HG02885 (cell line): ENCODE data around the gene MRPL38.
"Not testable (repeated sequence)": the region's sequence is repeated elsewhere in the genome, so short reads cannot be mapped to it uniquely, and the experiment has no call there.

Experiments used
- ATAC-seq: cut with Tn5 transposase; IDR thresholded peaks from one replicate; pipeline ENCODE4 v1.9.1; 2021; ENCODE audit warnings: mild to moderate bottlenecking; ENCODE audit not compliant: unreplicated experiment, poor library complexity

Gene MRPL38

DNA sequence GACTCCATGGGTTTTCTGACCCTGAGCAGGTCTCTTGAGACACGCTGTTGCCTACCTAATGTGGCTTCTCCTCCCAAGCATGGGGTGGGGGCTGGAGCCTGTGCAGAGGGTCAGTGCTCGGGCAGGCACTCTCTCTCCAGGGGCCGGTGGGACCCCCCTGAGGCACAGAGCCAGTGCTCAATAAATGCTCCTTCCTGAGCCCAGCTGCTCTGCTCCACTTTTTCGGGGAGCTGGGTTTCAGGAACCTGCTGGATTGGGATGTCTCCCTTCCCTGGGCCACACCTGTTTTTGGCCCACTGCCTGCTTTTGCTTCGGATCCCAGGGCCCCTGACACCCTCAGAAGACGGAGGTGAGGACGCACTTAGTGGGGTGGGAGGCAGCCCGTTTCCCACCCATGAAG, 6.6 kb downstream of the MRPL38 start:
- ATAC-seq: no peak

DNA sequence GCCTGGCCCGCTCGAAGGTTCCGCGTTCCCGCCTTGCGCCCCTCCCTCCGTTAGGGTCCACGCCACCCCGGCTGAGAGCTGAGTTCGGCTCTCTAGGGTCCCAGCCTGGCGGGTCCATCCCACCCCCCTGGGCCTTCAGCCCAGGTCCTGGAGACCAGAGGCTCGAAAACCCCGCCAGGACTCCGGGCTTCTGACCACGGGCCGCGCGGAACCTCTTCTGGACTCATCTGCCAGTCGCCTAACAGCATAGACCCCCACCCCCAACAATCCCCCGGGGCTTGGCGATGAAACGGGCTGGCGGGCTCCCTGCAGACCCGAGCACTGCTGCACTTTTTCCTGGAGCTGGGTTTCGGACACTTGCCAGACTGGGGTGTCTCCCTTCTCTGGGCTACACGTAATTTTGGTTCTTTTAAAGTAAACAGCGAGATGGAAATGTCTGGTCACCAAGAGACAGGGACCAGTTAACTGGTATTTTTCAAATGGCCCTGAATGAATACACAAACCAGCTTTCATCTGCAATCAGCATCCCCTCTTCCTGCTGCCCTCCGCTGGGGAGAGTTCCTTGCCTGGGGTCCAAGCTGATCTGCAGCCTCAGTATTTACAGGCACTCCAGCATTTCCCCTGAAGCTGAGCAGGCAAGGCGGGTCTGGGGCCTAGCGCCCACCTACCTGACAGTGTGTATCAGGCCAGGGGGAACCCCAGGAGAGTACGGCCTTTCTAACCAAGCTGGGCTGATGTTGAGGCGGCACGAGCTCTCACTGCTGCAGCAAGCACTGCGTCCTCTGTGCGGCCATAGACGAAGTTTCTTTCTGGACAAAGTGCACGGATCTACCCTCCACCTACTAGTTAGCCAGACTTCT, 7.3 kb downstream of the MRPL38 start:
- ATAC-seq: no peak

DNA sequence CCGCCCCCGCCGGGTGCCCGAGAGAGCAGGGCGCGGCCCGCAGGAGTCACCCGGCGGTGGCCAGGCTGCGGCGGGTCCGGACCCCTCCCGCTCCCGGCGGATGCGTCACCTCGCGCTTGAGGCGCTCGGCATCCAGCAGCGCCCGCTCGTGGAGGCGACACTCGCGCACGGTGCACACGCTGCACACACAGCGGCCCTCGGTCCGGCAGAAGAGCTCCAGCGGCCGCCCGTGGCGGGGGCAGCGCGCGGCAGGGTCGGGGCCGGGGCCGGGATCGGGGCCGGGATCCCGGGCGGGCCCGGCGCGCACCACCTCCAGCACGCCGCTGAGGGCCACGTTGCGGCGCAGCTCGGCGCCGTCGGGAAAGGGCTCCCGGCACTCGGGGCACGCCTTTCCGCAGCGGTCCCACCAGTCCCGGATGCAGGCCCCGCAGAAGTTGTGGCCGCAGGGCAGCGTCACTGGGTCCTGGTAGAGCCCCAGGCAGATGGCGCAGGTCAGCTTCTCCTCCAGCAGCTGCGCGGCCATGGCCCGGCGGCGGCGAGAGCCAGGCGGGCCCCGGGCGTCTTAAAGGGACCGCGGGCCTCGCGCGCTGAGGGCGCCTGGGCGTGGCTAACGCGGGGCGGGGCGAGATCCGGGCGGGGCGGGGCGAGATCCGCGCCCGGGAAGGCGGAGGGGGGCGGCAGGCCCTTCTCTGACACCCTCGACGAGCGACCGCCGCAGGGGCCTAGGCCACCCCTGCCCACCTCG, 8.1 kb downstream of the MRPL38 start, which contains the start of gene TRIM65:
Gene TRIM65 (minus strand): TSS at position 537 of the 745 bp plus-strand sequence. CDS start 14 bp downstream, at position 523.
- ATAC-seq: peak; percentile 65

DNA sequence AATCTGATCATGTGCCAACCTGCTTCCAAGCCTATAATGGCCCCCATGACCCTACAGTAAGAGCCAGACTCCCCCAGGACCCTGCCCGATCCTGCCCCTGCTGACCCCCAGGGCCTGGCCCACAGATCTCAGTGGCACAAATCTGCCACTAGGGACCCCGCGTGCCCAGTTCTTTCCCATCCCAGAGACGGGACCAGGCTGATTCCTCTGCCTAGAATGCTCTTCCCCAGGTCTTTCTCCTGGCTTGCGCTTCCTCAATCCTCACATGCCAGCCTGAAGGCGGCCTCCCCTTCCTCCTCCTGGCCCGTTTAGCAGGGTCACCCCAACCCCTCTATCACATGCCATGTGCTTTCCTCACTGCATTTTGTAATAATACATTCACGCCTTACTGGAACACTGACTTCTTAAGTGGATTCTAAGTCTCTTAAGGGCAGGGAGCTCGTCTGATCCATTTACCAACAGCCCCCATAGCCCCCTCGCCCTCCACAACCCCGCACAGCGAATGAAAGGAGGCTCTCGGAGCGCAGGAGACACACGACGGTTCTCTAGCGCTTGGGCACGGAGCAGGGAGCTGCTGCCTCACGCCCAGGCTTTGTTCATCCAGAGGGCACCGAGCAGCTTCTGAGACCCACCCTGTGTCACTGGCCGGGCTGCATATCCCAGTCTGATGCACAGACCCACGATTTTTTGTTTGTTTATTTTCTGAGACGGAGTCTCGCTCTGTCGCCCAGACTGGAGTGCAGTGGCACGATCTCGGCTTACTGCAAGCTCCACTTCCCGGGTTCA, 9.1 kb downstream of the MRPL38 start:
- no peak for ATAC-seq

DNA sequence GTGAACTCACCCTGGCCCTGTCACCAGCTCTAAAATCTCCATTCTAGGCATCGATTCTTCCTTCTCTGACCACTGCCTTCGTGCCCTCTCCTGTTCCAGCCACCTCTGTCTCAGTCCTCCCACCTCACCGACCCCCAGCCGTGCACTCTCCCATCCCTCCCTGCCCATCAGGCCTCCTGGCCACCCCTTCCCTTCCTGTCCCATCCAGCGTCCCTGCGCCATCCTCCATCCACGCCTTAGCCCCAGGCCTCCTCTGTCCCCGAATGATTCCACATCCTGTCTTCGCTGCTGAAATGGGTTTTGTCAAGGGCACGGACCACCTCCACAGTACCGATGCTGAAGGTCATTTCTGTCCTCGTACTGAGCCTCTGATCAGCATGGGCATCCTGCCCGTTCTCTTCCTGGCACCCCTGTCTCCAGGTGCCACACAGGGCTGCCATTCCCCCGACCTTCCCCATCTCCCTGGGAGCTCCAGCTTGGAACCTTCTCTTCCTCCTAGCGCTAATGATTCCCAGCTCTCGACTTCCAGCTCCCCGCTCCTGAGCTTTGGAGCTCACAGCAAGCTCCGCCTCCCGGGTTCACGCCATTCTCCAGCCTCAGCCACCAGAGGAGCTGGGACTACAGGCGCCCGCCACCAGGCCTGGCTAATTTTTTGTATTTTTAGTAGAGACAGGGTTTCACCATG, 10.5 kb downstream of the MRPL38 start:
- ATAC-seq: no peak

DNA sequence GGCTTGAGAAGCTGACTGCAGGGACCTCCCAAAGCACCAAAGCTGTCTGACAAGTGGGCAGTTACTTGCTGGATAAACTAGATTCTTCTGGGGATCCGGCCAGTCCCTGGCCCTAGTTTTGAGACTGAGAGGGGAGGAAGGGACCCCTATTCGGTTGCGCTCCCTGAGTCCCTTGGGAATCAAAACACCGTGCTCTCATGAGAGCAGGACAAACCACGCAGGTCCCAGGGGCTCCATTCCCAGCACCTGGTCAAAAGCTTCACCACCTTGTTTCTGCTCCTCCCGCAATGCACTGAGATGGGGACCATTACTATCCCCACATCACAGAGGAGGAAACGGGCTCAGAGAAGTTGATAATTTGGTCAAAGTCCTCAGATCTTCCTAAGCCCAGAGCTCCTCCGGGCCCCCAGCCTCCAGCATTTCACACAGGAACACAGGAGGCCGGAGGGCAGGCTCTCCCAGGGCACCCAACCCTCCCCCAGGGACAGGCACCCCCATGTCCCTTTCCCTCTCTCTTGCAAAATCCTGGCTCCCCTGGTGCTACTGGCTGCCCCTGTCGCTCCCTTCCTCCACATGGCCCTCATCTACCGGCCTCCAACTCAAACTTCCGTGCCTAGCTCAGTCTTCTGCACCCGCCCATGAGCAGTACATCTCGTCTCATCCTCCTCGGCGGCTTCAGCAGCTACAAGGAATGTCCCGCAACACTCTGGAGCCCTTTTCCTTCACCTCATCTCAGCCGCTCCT, 11.2 kb downstream of the MRPL38 start:
- ATAC-seq: no peak

DNA sequence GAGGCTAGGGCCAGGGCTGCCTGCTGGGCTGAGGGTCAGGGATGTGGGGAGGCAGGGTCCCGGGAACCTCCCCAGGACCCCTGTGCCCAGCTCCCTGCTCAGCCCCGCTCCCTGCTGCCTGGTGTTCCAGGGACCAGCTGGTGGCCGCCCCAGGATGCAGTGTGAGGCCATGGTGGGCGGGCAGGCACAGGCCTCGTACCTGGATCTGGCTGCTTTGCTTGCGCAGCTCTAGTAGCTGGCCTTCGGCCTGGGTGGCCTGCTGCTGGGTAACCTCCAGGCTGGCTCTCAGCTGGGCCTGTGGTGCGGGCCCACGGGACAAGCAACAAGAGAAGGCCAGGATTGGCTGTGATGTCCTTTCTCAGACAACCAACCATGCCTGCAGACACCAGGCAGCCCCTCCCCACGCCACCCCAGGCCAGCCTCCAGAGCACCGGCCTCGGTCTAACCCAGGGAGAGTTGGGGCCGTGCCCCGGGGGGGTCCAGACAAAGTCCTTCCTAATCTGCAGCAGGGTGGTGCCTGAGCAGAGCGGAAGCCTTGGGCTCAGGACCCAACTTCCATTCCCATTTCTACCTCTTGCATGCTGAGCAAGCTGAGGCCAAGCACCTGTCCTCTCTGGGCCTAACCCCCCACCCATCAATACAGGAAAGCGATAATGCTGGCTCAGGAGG, 12.0 kb downstream of the MRPL38 start:
- ATAC-seq: no peak

DNA sequence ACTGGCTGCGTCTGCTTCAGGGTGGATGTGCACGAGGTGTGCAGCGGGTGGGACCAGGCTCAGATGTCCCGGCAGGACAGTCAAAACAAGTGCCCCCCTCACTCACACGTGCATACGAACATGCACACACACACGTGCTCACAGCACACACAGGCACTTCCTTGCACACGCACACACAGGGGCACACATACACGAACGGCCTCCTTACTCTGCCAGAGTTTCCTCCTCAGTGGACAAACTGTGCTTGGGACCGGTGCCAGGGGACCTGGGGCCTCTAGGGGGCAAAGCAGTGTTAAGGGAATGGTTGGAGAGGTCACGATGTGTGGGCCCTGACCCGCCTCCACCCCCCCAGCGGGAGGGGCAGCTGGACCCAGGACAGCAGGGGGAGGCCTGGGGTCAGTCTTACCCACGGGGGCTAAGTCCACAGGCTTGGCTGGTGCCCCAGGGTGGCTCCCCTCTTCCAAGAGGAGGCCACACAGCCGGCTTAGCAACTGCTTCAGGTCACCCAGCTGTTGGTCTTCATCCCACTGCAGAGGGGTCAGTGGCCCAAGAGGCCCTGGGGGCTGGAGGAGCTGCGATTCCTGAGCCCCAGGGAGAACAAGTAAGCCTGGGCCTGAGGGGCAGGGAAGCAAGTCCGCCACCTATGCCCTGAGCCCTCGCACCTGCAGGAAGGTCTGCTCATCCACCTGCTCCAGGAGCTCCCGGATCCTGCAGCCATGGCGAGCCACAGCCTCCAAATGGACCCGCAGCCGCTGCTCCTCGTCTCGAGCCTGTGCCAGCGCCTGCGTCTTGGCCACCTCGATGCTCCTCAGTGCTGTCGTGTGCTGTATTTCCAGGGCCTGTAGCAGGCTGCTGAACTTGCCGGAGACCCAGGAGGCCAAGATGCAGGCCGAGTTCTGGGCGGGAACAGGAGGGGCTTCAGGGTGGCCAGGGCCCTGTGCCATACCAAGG, 12.8 kb downstream of the MRPL38 start:
- ATAC-seq: no peak

DNA sequence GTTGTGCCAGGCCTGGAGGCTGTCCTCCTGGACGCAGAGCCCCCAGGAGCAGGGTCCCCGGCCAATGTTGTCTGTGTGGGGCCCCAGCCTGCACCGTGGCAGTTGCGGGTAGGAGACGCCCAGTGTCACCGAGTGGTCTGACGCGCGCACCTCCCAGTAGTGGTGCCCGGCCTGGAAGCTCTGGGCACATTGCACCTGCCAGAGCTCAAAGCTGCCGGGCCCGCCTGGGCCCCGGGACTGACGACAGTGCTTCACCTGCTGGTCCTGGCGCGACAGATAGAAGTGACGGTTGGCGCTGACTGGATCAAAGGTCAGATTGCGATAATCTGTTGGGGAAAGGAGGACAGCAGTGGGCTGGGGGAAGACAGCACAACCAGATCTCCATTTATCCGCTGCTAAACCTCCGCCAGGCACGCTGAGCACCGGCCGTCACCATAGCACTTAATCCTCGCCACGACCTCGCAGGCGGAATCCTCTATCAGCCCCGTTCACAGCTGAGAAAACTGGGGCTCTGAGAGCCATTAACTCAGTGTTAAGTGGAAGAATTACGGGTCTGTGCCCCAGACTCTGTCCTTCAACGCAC, 13.6 kb downstream of the MRPL38 start:
- no peak for ATAC-seq

DNA sequence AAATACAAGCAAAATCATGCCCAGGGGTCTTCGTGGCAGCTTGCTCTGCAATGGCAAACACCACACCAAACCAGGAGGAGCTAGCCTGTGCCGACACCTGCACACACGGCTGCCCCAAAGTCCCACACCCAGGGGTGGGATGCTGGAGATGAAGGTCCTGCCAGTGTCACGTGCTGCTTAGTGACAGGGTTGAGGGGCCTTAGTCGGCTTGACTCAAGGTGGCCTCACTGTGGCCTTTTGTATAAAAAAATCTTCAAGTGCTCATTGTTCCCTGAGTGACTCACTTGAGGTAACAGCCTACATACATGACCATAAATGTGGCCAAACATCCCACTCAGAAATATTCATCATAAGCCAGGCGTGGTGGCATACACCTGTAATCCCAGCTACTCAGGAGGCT, 15.2 kb downstream of the MRPL38 start:
- ATAC-seq: no peak

DNA sequence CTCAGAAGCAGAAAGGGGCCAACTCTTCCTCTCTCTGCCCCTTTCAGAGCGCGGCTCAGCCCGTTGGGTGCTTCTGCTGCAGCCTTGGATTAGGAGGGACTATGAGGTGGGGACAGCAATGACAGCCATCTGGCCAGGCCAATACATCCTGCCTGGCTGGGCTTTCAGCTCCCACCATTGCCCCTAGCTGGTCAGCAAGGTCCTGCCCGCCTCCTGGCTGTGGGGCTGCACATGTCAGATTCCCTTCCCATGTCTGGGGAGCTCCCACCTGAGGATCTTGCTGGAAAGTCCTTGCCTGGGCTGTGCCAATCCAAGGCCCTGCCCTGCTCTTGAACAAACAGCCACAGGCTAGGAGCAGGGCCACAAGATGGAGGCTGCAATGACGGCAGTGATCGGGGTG, 16.2 kb downstream of the MRPL38 start:
- no peak for ATAC-seq

DNA sequence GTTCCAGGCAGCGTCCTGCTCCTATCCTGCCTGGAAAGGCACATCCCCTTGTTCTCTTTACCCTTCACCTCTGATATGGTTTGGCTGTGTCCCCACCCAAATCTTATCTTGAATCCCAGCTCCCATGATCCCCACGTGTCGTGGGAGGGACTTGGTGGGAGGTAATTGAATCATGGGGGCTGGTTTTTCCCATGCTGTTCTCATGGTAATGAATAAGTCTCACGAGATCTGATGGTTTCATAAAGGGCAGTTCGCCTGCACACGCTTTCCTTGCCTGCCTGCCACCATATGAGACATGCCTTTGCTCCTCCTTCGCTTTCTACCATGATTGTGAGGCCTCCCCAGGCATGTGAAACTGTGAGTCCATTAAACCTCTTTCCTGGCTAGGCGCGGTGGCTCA, 18.8 kb downstream of the MRPL38 start:
- ATAC-seq: not testable (repeated sequence)

DNA sequence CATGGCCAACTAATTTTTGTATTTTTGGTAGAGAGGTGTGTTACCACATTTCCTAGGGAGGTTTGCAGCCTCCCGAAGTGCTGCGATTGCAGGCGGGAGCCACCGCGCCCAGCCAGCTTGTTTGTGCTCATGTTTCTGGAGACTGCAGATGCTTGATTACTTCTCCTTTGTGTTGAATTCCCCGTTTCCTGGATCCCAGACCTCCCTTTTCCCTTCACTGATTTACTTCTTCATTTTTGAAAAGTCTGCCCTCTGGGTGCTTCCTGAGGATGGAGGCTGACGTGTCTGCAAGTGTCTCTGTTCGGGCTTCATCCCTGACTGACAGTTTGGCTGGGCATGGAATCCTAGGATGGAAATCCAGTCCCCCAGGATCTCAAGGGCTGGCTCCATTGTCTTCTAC, 19.3 kb downstream of the MRPL38 start:
- no peak for ATAC-seq

DNA sequence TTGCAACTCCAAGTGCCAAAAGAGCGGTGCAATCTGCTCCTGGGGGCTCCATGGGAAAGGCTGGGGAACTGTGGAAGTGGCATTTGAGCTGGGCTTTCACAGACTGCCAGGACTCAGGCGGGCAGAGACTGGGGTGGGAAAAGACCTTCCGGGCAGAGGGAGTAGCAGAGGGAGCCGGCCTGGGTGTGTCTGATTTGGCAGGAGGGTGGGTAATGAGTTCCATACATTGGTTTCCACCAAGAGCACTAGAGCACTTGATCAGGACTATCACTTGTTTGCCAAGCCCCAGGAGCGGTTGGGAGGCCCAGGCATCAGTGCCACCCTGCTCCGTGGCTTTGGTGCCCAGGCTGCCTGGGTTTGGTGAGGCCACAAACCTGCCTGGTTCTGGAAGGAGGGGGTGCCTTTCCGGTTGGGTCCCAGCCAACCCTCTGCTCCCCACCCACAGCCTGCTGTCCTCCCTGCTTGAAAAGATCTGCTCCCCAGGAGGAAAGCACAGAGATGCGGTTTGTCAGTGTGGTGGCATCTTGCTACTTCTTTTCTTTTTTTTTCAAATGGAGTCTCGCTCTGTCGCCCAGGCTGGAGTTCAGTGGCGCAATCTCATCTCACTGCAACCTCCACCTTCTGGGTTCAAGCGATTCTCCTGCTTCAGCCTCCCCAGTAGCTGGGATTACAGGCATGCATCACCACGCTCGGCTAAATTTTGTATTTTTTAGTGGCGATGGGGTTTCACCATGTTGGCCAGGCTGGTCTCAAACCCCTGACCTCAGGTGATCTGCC, 22.8 kb downstream of the MRPL38 start:
- no peak for ATAC-seq

DNA sequence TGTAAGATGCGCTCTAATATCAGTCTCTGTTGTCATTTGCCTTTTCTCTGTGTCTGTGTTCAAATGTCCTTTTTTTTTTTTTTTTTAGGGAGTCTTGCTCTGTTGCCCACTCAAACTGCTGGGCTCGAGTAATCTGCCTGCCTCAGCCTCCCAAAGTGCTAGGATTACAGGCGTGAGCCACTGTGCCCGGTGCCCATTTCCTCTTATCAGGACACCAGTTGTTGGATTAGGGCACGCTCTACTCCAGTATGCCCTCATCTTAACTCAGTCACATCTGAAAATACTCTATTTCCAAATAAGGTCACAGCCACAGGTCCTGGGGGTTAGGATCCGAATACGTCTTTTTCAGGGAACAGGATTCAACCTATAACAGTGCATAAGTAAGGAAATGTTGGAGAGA, 24.4 kb downstream of the MRPL38 start:
- ATAC-seq: no peak

DNA sequence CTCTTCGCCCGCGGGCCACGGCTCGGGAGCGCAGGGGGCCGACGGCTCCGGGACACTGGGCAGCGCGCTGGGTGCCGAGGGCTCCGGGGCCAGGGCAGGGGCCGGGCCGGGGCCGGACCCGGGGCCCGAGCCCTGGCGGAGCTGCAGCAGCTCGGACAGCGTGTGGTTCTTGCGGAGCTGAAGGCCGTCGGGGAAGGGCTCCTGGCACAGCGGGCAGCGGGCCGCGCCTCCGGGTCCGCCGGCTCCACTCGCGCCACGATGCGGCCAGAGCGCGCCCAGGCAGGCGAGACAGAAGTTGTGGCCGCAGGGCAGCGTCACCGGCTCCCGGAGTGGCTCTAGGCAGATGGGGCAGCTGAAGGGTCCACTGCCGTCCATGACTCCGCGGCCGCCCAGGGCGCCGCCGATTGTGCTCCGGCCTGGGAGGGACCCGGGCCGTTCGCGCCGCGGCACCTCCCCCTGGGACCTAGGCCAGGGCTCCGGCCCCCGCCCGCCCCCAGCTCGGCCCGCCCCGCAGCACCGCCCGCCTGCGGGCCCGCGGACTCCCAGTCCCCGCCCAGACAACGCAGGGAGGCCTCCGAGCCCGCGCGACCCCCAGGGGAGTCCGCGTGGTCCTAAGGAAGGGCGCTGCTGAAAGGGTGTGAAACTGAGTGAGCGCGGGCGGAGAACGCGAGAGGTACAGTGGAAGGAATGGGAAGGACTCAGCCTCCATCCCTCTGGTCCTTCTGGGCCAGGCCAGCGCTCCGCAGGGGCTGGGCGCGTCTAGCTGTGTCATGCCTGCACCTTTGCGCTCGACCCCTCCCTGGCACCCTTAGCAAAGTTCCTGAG, 26.3 kb downstream of the MRPL38 start, which contains the start of gene TRIM47:
Gene TRIM47 (minus strand): TSS at position 408 of the 825 bp plus-strand sequence. CDS start 33 bp downstream, at position 375.
- ATAC-seq: no peak
